ENCODE measurements around the gene ELK3. TPM values are rescaled to one million over a fixed set of nuclear protein-coding genes. Genes with fewer than 3 reads are reported as not detected.

Gene ELK3
- total RNA-seq, 1 donor from 2014 or later = 60.8 TPM

DNA sequence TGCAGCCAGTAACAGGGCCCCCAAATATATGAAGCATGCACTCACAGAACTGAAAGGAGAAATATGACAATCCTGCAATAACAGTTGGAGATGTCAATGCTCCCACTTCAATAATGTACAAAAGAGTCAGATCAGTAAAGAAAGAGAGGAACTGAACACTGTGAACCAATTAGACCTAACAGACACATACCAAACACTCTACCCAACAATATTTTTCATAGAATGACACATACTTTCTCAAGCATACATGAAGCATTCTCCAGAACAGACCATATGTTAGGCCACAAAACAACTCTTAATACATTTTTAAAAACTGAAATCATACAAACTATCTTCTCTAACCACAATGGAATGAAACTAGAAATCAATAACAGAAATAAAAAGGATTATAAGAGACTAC is 80.2 kb downstream of the ELK3 start:
- H3K9me3 Mint-ChIP-seq = no peaks in the 10 kb centered on the region
- ChIA-PET POLR2A (no interaction called here), CTCF (no interaction called here)
- intact Hi-C loops (cut with micrococcal nuclease) = no loop called here
- peaks cover 13% of the 10 kb centered on the region for H3K4me1 Mint-ChIP-seq
- no peak for DNase-seq
- H3K27me3 Mint-ChIP-seq = no peaks in the 10 kb centered on the region
- ATAC-seq (ENCODE audit: low read depth) = no peak
- TF ChIP-seq, protein P1, sequence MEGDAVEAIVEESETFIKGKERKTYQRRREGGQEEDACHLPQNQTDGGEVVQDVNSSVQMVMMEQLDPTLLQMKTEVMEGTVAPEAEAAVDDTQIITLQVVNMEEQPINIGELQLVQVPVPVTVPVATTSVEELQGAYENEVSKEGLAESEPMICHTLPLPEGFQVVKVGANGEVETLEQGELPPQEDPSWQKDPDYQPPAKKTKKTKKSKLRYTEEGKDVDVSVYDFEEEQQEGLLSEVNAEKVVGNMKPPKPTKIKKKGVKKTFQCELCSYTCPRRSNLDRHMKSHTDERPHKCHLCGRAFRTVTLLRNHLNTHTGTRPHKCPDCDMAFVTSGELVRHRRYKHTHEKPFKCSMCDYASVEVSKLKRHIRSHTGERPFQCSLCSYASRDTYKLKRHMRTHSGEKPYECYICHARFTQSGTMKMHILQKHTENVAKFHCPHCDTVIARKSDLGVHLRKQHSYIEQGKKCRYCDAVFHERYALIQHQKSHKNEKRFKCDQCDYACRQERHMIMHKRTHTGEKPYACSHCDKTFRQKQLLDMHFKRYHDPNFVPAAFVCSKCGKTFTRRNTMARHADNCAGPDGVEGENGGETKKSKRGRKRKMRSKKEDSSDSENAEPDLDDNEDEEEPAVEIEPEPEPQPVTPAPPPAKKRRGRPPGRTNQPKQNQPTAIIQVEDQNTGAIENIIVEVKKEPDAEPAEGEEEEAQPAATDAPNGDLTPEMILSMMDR (IDR thresholded peaks at IDR 0.05) = no peak
- H3K36me3 Mint-ChIP-seq (ENCODE audit: low read depth) = peaks cover 76% of the 10 kb centered on the region
- H3K4me3 Mint-ChIP-seq = no peak overlapping the region
- no peak overlapping the region for H3K27ac Mint-ChIP-seq

DNA sequence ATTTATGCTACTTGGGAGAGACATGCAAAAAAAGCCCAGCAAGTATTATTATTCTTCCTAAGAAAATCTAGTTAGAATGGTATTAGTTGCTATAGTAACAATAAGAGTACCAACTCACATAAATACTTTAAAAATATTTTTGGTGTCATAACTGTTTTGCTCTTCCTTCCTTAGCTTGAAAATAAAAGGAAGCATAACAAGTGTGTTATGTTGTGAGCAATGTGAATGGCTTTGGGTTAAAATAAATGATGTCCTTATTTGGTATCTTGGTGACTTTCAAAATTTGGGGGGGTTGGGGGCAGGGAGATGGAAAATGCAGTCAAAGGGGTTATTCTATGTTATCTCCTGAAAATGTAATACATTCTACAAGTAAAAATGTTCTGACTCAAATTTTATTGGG is 91.0 kb downstream of the ELK3 start:
- ChIA-PET CTCF (no interaction called here), POLR2A (no interaction called here)
- Mint-ChIP-seq H3K27me3 (no peaks in the 10 kb centered on the region), H3K27ac (no peak overlapping the region), H3K4me1 (no peaks in the 10 kb centered on the region), H3K4me3 (no peak overlapping the region), H3K9me3 (no peaks in the 10 kb centered on the region), H3K36me3 (ENCODE audit: low read depth) (peaks cover 93% of the 10 kb centered on the region)
- TF ChIP-seq, protein P1 (IDR thresholded peaks at IDR 0.05) = no peak
- ATAC-seq (ENCODE audit: low read depth) (no peak), DNase-seq (no peak)
- intact Hi-C loops (cut with micrococcal nuclease) = no loop called here

DNA sequence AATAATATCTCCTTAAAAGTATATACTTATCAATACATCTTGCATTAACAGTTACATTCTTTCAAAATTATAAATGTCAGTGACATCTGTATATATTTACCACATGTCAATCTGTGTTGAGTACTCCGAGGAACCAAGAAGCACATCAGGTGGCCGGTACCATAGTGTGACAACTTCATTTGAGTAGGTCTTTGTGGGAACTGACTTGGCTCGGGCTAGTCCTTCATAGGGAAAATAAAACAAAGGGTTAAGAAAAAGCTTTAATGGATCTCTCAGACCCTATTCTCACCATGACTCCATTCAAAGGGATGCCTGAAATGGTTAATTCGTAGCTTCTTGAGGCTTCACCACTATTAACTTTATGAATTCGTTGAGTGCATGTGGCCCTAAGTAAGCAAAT is 94.9 kb downstream of the ELK3 start:
- DNase-seq (no peak), ATAC-seq (ENCODE audit: low read depth) (no peak)
- peaks cover 79% of the 10 kb centered on the region for H3K36me3 Mint-ChIP-seq (ENCODE audit: low read depth)
- ChIA-PET POLR2A (interaction anchor here (0.6 kb wide), 1 partner anchor 733 kb away, joined by 3 read pairs; no protein-coding TSS in a partner anchor), CTCF (no interaction called here)
- no peaks in the 10 kb centered on the region for H3K27me3 Mint-ChIP-seq
- TF ChIP-seq, protein P1 (IDR thresholded peaks at IDR 0.05) = no peak
- H3K4me3 Mint-ChIP-seq = no peak overlapping the region
- intact Hi-C loops (cut with micrococcal nuclease) = no loop called here
- no peak overlapping the region for H3K27ac Mint-ChIP-seq
- peaks cover 2% of the 10 kb centered on the region for H3K4me1 Mint-ChIP-seq
- H3K9me3 Mint-ChIP-seq = no peaks in the 10 kb centered on the region

DNA sequence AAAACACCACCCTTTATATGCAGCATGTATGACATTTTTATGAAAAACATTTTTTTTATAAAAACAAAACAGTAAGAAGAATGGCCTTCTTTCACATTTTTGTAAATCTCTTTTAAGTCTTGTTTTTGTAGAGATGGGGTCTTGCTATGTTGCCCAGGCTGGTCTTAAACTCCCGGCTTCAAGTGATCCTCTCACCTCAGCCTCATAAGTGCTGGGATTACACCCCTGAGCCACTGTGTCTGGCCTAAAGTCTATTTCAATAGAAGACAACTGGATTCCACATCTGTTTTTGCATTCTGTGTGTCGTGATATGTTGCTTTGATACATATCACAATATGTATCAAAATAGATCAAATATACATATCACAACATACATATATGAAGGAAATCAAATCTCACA is 98.9 kb downstream of the ELK3 start:
- POLR2A ChIA-PET = interaction anchor here (1.1 kb wide), 1 partner anchor 106 kb away, joined by 3 read pairs; no protein-coding TSS in a partner anchor

DNA sequence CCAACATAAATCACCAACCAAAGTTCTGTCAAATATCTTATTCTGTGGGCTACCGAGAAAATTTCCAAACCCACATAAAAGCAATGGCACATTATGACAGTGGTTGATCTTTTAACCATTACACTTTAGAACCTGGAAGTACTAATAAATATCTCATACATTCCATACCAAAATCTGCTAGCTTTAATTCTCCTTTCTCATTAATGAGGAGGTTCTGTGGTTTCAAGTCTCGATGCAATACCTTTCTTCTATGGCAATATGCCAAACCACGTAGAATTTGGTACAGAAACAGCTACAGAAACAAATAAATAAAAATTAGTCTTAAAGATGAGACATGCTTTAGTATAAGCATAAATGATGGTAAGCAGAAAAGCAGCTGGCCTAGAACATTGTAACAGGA is 100.7 kb downstream of the ELK3 start:
- POLR2A ChIA-PET = interaction anchor here (0.7 kb wide), 1 partner anchor 122 kb away, joined by 6 read pairs; no protein-coding TSS in a partner anchor
- ATAC-seq (ENCODE audit: low read depth) (no peak), DNase-seq (no peak)
- Mint-ChIP-seq H3K4me1 (peaks cover 2% of the 10 kb centered on the region), H3K9me3 (no peaks in the 10 kb centered on the region), H3K4me3 (no peak overlapping the region), H3K27me3 (no peaks in the 10 kb centered on the region), H3K36me3 (ENCODE audit: low read depth) (peaks cover 73% of the 10 kb centered on the region), H3K27ac (no peak overlapping the region)
- CTCF ChIA-PET = no interaction called here
- TF ChIP-seq, protein P1 (IDR thresholded peaks at IDR 0.05) = no peak
- intact Hi-C loops (cut with micrococcal nuclease) = loop anchor here (5.0 to 10.0 kb wide), 4 partner anchors 32 to 220 kb away; no protein-coding TSS in a partner anchor

More for the DNA sequence above, 98.9 kb downstream of the ELK3 start:
- Mint-ChIP-seq H3K27ac (no peak overlapping the region), H3K4me1 (peaks cover 2% of the 10 kb centered on the region), H3K9me3 (no peaks in the 10 kb centered on the region), H3K36me3 (ENCODE audit: low read depth) (peaks cover 77% of the 10 kb centered on the region), H3K27me3 (no peaks in the 10 kb centered on the region), H3K4me3 (no peak overlapping the region)
- ATAC-seq (ENCODE audit: low read depth) (no peak), DNase-seq (no peak)
- intact Hi-C loops (cut with micrococcal nuclease) = loop anchor here (5.0 to 10.0 kb wide), 3 partner anchors 34 to 222 kb away; no protein-coding TSS in a partner anchor
- TF ChIP-seq, protein P1 (IDR thresholded peaks at IDR 0.05) = no peak
- CTCF ChIA-PET = interaction anchor here (1.2 kb wide), 1 partner anchor 107 kb away, joined by 3 read pairs; the partner anchor contains the start of gene CDK17

Data from activated B cell treated with CpG ODN at 0.5 μM for 24 hours (primary cell).